HCT116 (cell line): ENCODE results near the gene CDYL2. TPM values are rescaled to one million over a fixed set of nuclear protein-coding genes. Genes with fewer than 3 reads are reported as not detected.
A peak's percentile ranks its signal among the peaks of the same experiment; 100 is the strongest.

Source experiments
- ATAC-seq: fragments of 200-7000 bp; cut with Tn5 transposase; 2 replicates; pipeline ENCODE4 v1.9.1; 2020; ENCODE audit warnings: mild to moderate bottlenecking, moderate library complexity
- BruUV-seq: library from RNA; stranded (reverse); fragments of 400-500 nt; replicated peaks from 2 replicates; lab custom pipeline; 2021; lab: Mats Ljungman, UMichigan
- CTCF ChIA-PET: fragments of 300-600 bp; sonication (Branson Sonifier 250); formaldehyde crosslinking; loops from one replicate; lab custom pipeline; 2021; ENCODE audit warnings: antibody characterized with exemption; lab: Charles Lee
- POLR2A ChIA-PET: fragments of 300-600, 350-600 bp; sonication (Branson Sonifier 250); formaldehyde crosslinking; loops from one replicate; lab custom pipeline; 2021; ENCODE audit warnings: antibody characterized with exemption; lab: Charles Lee
- RAD21 ChIA-PET, 2 experiments: fragments of 300-600 bp; sonication (Branson Sonifier 250); formaldehyde crosslinking; loops; one replicate each; lab custom pipeline; 2023; ENCODE audit warnings: low total read pairs in 2 of 2; ENCODE audit not compliant: uncharacterized antibody in 2 of 2, unreplicated experiment in 2 of 2, low non-redundant PET in 1 of 2; lab: Charles Lee
- DNase-seq: peaks from one replicate; pipeline ENCODE4 v3.0.0-alpha.2; 2010; ENCODE audit warnings: low read depth, low spot score
- H2AFZ ChIP-seq: fragments of 200-600 bp; shearing (Covaris generic), sonication (generic); 2 replicates; pipeline ENCODE4 v1.6.1; 2017; ENCODE audit warnings: low read depth, mixed run types, mixed read lengths, antibody characterized with exemption, low read length; ENCODE audit not compliant: poor library complexity, severe bottlenecking
- H3K27ac ChIP-seq: 2 replicates; pipeline ENCODE4 v1.5.1; 2012; ENCODE audit warnings: low read depth, low read length
- H3K27me3 ChIP-seq: fragments of 200-600 bp; sonication (generic); 2 replicates; pipeline ENCODE4 v1.6.1; 2016; ENCODE audit warnings: mixed run types, low read length, mixed read lengths; ENCODE audit not compliant: insufficient read depth
- H3K36me3 ChIP-seq, 2 experiments: fragments of 200-500 bp in 1 of 2; fragments of 200-600 bp in 1 of 2; sonication (Bioruptor generic) in 1 of 2; sonication (generic) in 1 of 2; 2 replicates each; pipeline versions ENCODE4 v1.5.1 to v1.6.1; 2014 to 2016; ENCODE audit warnings: low read length in 2 of 2, inconsistent platforms in 1 of 2, mixed read lengths in 1 of 2, mixed run types in 1 of 2; ENCODE audit not compliant: insufficient read depth in 2 of 2, control insufficient read depth in 1 of 2
- H3K4me1 ChIP-seq, 2 experiments: fragments of 200-600 bp in 1 of 2; sonication (generic) in 1 of 2; 2 replicates each; pipeline versions ENCODE4 v1.5.1 to v1.6.1; 2012 to 2017; ENCODE audit warnings: low read length in 2 of 2, inconsistent platforms in 1 of 2, mild to moderate bottlenecking in 1 of 2, mixed read lengths in 1 of 2, mixed run types in 1 of 2, moderate library complexity in 1 of 2; ENCODE audit not compliant: insufficient read depth in 2 of 2, control insufficient read depth in 1 of 2
- H3K4me2 ChIP-seq: fragments of 200-600 bp; sonication (generic); 2 replicates; pipeline ENCODE4 v1.6.1; 2017; ENCODE audit warnings: mixed run types, low read length, mixed read lengths
- H3K4me3 ChIP-seq, 2 experiments: fragments of 200-600 bp in 1 of 2; sonication (generic) in 1 of 2; replicated peaks in 1 of 2; 2 replicates each; pipeline ENCODE4 v1.5.1; 2011 to 2016; ENCODE audit warnings: low read length in 2 of 2, control low read depth in 1 of 2, low read depth in 1 of 2, mild to moderate bottlenecking in 1 of 2, mixed read lengths in 1 of 2, mixed run types in 1 of 2
- H3K79me2 ChIP-seq: fragments of 200-600 bp; sonication (generic); 2 replicates; pipeline ENCODE4 v1.6.1; 2017; ENCODE audit warnings: mild to moderate bottlenecking, mixed run types, low read length, moderate library complexity, mixed read lengths; ENCODE audit not compliant: insufficient read depth
- H3K9ac ChIP-seq: fragments of 200-600 bp; sonication (generic); 2 replicates; pipeline ENCODE4 v1.6.1; 2016; ENCODE audit warnings: low read length, mixed read lengths
- H3K9me2 ChIP-seq: fragments of 200-600 bp; sonication (generic), shearing (Covaris generic); 2 replicates; pipeline ENCODE4 v1.6.1; 2017; ENCODE audit warnings: mixed run types, mild to moderate bottlenecking, moderate library complexity; ENCODE audit not compliant: insufficient read depth
- H3K9me3 ChIP-seq, 2 experiments: fragments of 200-500 bp in 1 of 2; fragments of 200-600 bp in 1 of 2; sonication (Bioruptor generic) in 1 of 2; sonication (generic) in 1 of 2; 2 replicates each; pipeline ENCODE4 v1.6.1; 2014 to 2017; ENCODE audit warnings: low read length in 2 of 2, mixed read lengths in 2 of 2, inconsistent platforms in 1 of 2, low read depth in 1 of 2, mild to moderate bottlenecking in 1 of 2, mixed run types in 1 of 2, moderate library complexity in 1 of 2; ENCODE audit not compliant: control insufficient read depth in 1 of 2, insufficient read depth in 1 of 2
- H4K20me1 ChIP-seq: fragments of 200-600 bp; sonication (generic), shearing (Covaris generic); 2 replicates; pipeline ENCODE4 v1.6.1; 2017; ENCODE audit warnings: mixed run types, mild to moderate bottlenecking, moderate library complexity; ENCODE audit not compliant: insufficient read depth
- CBX3 ChIP-seq: IDR thresholded peaks from 2 replicates; pipeline ENCODE4 v1.6.1; 2012; ENCODE audit warnings: low read depth
- CTCF ChIP-seq, 3 experiments: fragments of 200-600 bp in 1 of 3; sonication (generic) in 1 of 3; IDR thresholded peaks in 2 of 3; conservative IDR thresholded peaks in 1 of 3; 2 replicates each; pipeline ENCODE4 v1.5.1; 2012 to 2017; ENCODE audit warnings: low read depth in 2 of 3, low read length in 2 of 3, antibody characterized with exemption in 1 of 3, borderline replicate concordance in 1 of 3, control low read depth in 1 of 3, mild to moderate bottlenecking in 1 of 3, mixed read lengths in 1 of 3, mixed run types in 1 of 3, moderate library complexity in 1 of 3; ENCODE audit not compliant: insufficient read depth in 1 of 3
- EGR1 ChIP-seq: IDR thresholded peaks from 2 replicates; pipeline ENCODE4 v1.6.1; 2012; ENCODE audit warnings: low read depth
- EZH2 ChIP-seq: fragments of 200-600 bp; sonication (generic); IDR thresholded peaks from 2 replicates; pipeline ENCODE4 v1.6.1; 2017; ENCODE audit warnings: antibody characterized with exemption, mixed run types
- JUND ChIP-seq: IDR thresholded peaks from 2 replicates; pipeline ENCODE4 v1.6.1; 2012
- MAX ChIP-seq: IDR thresholded peaks from 2 replicates; pipeline ENCODE4 v1.6.1; 2012
- POLR2A ChIP-seq: IDR thresholded peaks from 2 replicates; pipeline ENCODE4 v1.7.0; 2011; ENCODE audit warnings: borderline replicate concordance; ENCODE audit not compliant: insufficient read depth, insufficient read length; ENCODE audit errors: extremely low read depth
- POLR2AphosphoS5 ChIP-seq: IDR thresholded peaks from 2 replicates; pipeline ENCODE4 v1.6.1; 2011; ENCODE audit warnings: mild to moderate bottlenecking, low read depth, low read length, moderate library complexity
- RAD21 ChIP-seq: IDR thresholded peaks from 2 replicates; pipeline ENCODE4 v1.6.1; 2012; ENCODE audit warnings: low read depth, mild to moderate bottlenecking
- REST ChIP-seq: IDR thresholded peaks from 2 replicates; pipeline ENCODE4 v1.6.1; 2012; ENCODE audit warnings: low read depth
- SIN3A ChIP-seq: IDR thresholded peaks from 2 replicates; pipeline ENCODE4 v1.6.1; 2012; ENCODE audit warnings: low read depth
- SP1 ChIP-seq: IDR thresholded peaks from 2 replicates; pipeline ENCODE4 v1.6.1; 2012; ENCODE audit warnings: low read depth
- SRF ChIP-seq: IDR thresholded peaks from 2 replicates; pipeline ENCODE4 v1.6.1; 2012; ENCODE audit warnings: low read depth
- TCF7L2 ChIP-seq: IDR thresholded peaks from 2 replicates; pipeline ENCODE4 v1.7.0; 2011; ENCODE audit warnings: borderline replicate concordance, inconsistent platforms; ENCODE audit not compliant: insufficient read depth, insufficient read length; ENCODE audit errors: extremely low read depth
- YY1 ChIP-seq: IDR thresholded peaks from 2 replicates; pipeline ENCODE4 v1.6.1; 2011; ENCODE audit warnings: low read length, low read depth, moderate library complexity, mild to moderate bottlenecking; ENCODE audit not compliant: insufficient replicate concordance; ENCODE audit errors: extremely low read depth
- ZBTB33 ChIP-seq: IDR thresholded peaks from 2 replicates; pipeline ENCODE4 v1.6.1; 2011; ENCODE audit warnings: mild to moderate bottlenecking, low read length, moderate library complexity; ENCODE audit not compliant: insufficient replicate concordance; ENCODE audit errors: extremely low read depth
- ZNF274 ChIP-seq: fragments of 200-500 bp; sonication (Bioruptor generic); IDR thresholded peaks from 2 replicates; pipeline ENCODE4 v1.6.1; 2014; ENCODE audit warnings: mild to moderate bottlenecking, low read depth, low read length, inconsistent platforms
- intact Hi-C: fragments of 100-400 bp; cut with micrococcal nuclease; formaldehyde crosslinking; loops from 2 replicates; pipeline ENCODE4 v1.10.0; 2022
- total RNA-seq: library from RNA; stranded (reverse); gene quantifications from one replicate; pipeline ENCODE4 v1.2.1, GENCODE V29; 2021; ENCODE audit not compliant: unreplicated experiment

CDYL2 gene
- total RNA-seq, 1 experiment from 2014 or later: 0.10 TPM

- BruUV-seq: no TSS peak
- no peak overlapping the region for H2AFZ ChIP-seq
- POLR2A ChIA-PET: no interaction called here
- RAD21 ChIA-PET: no interaction called here
- no peaks in the 10 kb centered on the region for H3K4me1 ChIP-seq
- H3K79me2 ChIP-seq: no peaks in the 10 kb centered on the region
- DNase-seq (peak; percentile 36), ATAC-seq (peak; percentile 80)
- no peak overlapping the region for H3K27ac ChIP-seq
- TF ChIP-seq POLR2A (no peak), RAD21 (peak; percentile 46), MAX (no peak), CBX3 (no peak), POLR2AphosphoS5 (no peak), REST (no peak), SRF (no peak), EZH2 (no peak), EGR1 (no peak), SIN3A (no peak), JUND (no peak), ZBTB33 (no peak), YY1 (no peak), SP1 (no peak), ZNF274 (no peak), CTCF (IDR thresholded peaks at IDR 0.05 in 2 of 3, conservative IDR thresholded peaks at IDR 0.05 in 1 of 3; ENCODE audit: borderline replicate concordance in 1 of 3, insufficient read depth in 1 of 3, low read depth in 2 of 3, low read length in 2 of 3) (peak; percentile 35 to 77 (median 77); a peak in 5 of 6 replicates), TCF7L2 (no peak)
- H3K9me2 ChIP-seq: no peaks in the 10 kb centered on the region
- CTCF ChIA-PET: no interaction called here
- H3K27me3 ChIP-seq: no peaks in the 10 kb centered on the region
- H3K9me3 ChIP-seq: no peaks in the 10 kb centered on the region
- H3K36me3 ChIP-seq: no peaks in the 10 kb centered on the region
- H4K20me1 ChIP-seq: no peaks in the 10 kb centered on the region
- H3K9ac ChIP-seq: no peak overlapping the region
- intact Hi-C loops: no loop called here
- no peak overlapping the region for H3K4me2 ChIP-seq
- no peak overlapping the region for H3K4me3 ChIP-seq
These were observed 48.0 kb upstream of the CDYL2 start for GRCh38 chr16:80852261-80852872.
